ENCODE measurements around the gene FRRS1L. TPM values are rescaled to one million over a fixed set of nuclear protein-coding genes. Genes with fewer than 3 reads are reported as not detected.

Gene FRRS1L
- total RNA-seq, 1 donor from 2014 or later: not detected

- Mint-ChIP-seq H3K27me3 (no peaks in the 10 kb centered on the region), H3K4me3 (no peak overlapping the region), H3K27ac (no peak overlapping the region), H3K9me3 (no peaks in the 10 kb centered on the region), H3K4me1 (peaks cover 4% of the 10 kb centered on the region), H3K36me3 (ENCODE audit: low read depth) (peaks cover 72% of the 10 kb centered on the region)
- CTCF ChIA-PET: no interaction called here
- no peak for TF ChIP-seq CTCF (IDR thresholded peaks at IDR 0.05)
- POLR2A ChIA-PET: interaction anchor here (0.7 kb wide), 1 partner anchor 386 kb away, joined by 4 read pairs; no protein-coding TSS in a partner anchor
- intact Hi-C loops (cut with micrococcal nuclease): no loop called here
- DNase-seq (no peak), ATAC-seq (ENCODE audit: low read depth) (no peak)
Observed at GRCh38 chr9:109083813-109084405, 83.1 kb downstream of the FRRS1L start.

DNA sequence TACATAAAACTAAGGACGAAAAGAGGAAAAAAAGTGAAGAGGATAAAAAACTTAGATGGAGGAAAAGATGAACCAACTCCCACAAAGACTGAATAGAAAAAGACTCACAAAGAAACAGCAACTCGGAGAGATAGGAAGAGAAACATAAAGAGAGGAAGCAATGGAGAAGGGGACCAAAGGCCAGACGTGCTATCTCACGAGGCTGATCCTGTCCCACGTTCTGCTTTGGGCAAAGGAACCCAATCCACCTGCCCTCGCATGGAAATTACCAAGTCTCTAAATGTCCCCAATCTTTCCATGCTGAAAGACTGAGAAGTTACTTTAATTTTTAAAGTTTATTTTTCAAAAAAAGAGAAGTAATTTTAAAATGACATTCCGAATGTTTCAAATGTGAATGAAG is 83.9 kb downstream of the FRRS1L start:
- ATAC-seq (ENCODE audit: low read depth) (no peak), DNase-seq (no peak)
- CTCF ChIA-PET: no interaction called here
- Mint-ChIP-seq H3K4me1 (peaks cover 4% of the 10 kb centered on the region), H3K4me3 (no peak overlapping the region), H3K27ac (no peak overlapping the region), H3K27me3 (no peaks in the 10 kb centered on the region), H3K36me3 (ENCODE audit: low read depth) (peaks cover 73% of the 10 kb centered on the region), H3K9me3 (no peaks in the 10 kb centered on the region)
- TF ChIP-seq CTCF (IDR thresholded peaks at IDR 0.05): no peak
- POLR2A ChIA-PET: interaction anchor here (0.7 kb wide), 1 partner anchor 386 kb away, joined by 4 read pairs; no protein-coding TSS in a partner anchor
- intact Hi-C loops (cut with micrococcal nuclease): no loop called here

DNA sequence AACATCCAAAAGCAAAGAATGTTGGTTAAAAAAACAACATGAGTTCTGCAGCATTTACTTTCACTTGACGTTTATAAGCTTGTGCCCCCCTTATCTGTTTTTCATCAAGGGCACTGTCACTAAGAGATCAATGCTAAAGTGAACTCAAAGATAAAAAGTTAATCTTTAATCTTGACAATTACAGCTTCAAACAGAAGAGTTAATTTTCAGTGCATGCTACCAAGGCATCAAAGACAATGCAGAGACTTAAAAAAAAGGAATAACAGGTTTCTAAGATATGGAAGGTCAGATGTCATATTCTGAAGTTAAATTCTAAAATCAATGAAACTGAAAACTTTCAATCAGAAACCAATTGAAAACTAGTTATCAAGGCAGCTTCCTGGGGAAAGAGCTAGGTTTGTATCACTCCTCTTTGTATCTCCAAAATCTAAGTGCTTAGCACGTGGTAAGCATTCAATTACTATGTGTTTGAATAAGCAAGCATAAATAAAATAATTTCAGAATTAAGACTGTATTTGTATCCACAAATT is 84.9 kb downstream of the FRRS1L start:
- no peaks in the 10 kb centered on the region for H3K9me3 Mint-ChIP-seq
- H3K4me1 Mint-ChIP-seq: peaks cover 4% of the 10 kb centered on the region
- no peaks in the 10 kb centered on the region for H3K27me3 Mint-ChIP-seq
- TF ChIP-seq CTCF (IDR thresholded peaks at IDR 0.05): no peak
- POLR2A ChIA-PET: no interaction called here
- no peak overlapping the region for H3K4me3 Mint-ChIP-seq
- H3K27ac Mint-ChIP-seq: no peak overlapping the region
- DNase-seq (no peak), ATAC-seq (ENCODE audit: low read depth) (no peak)
- intact Hi-C loops (cut with micrococcal nuclease): no loop called here
- H3K36me3 Mint-ChIP-seq (ENCODE audit: low read depth): peaks cover 73% of the 10 kb centered on the region
- CTCF ChIA-PET: no interaction called here

Other genes with a start within 250 kb of the FRRS1L start
- 20.3 and 25.0 TPM in 2 replicates for gene ELP1, start 233.1 kb downstream of the FRRS1L start, total RNA-seq
- 6.4 and 7.8 TPM in 2 replicates for gene ABITRAM, start 232.8 kb downstream of the FRRS1L start, total RNA-seq
- 1.9 and 2.4 TPM in 2 replicates for gene CTNNAL1, start 153.8 kb downstream of the FRRS1L start, total RNA-seq
- gene TMEM245, start 47.3 kb downstream of the FRRS1L start, total RNA-seq: 16.1 and 20.6 TPM in 2 replicates
- 5.3 and 6.1 TPM in 2 replicates for gene EPB41L4B, start 153.8 kb upstream of the FRRS1L start, total RNA-seq

Data from activated B cell treated with CpG ODN at 0.5 μM for 24 hours (primary cell).